Loucy (cell line): ENCODE results near the gene CCDC3.

Experiments used
- H2AFZ ChIP-seq: fragments of 200-600 bp; sonication (generic); 2 replicates; pipeline ENCODE4 v1.6.0; 2016; ENCODE audit warnings: antibody characterized with exemption, mild to moderate bottlenecking, low read length, moderate library complexity
- H3F3A ChIP-seq: fragments of 200-600 bp; 2 replicates; pipeline ENCODE4 v1.6.0; 2016; ENCODE audit warnings: antibody characterized with exemption, low read depth, mild to moderate bottlenecking
- H3K27me3 ChIP-seq: fragments of 200-600 bp; sonication (generic); 2 replicates; pipeline ENCODE4 v1.6.1; 2014; ENCODE audit warnings: low read length, mild to moderate bottlenecking; ENCODE audit not compliant: insufficient read depth, poor library complexity, severe bottlenecking
- H3K36me3 ChIP-seq: fragments of 200-600 bp; sonication (generic); 2 replicates; pipeline ENCODE4 v1.6.1; 2016; ENCODE audit warnings: low read length; ENCODE audit not compliant: insufficient read depth
- H3K4me1 ChIP-seq: fragments of 200-600 bp; sonication (generic); 2 replicates; pipeline ENCODE4 v1.5.1; 2014; ENCODE audit warnings: low read length, mild to moderate bottlenecking; ENCODE audit not compliant: insufficient read depth, poor library complexity, severe bottlenecking
- H3K4me2 ChIP-seq: fragments of 200-600 bp; sonication (generic); 2 replicates; pipeline ENCODE4 v1.6.0; 2014; ENCODE audit warnings: antibody characterized with exemption, low read length, low read depth, mild to moderate bottlenecking; ENCODE audit not compliant: poor library complexity, severe bottlenecking
- H3K4me3 ChIP-seq: fragments of 200-600 bp; sonication (generic); 2 replicates; pipeline ENCODE4 v1.5.1; 2014; ENCODE audit warnings: low read length, mild to moderate bottlenecking, mixed read lengths; ENCODE audit not compliant: poor library complexity, severe bottlenecking
- H3K79me2 ChIP-seq: fragments of 200-600 bp; sonication (generic); 2 replicates; pipeline ENCODE4 v1.6.1; 2014; ENCODE audit warnings: low read length; ENCODE audit not compliant: insufficient read depth
- H3K9ac ChIP-seq: fragments of 200-600 bp; sonication (generic); 2 replicates; pipeline ENCODE4 v1.6.0; 2014; ENCODE audit warnings: mild to moderate bottlenecking, low read depth, low read length, moderate library complexity; ENCODE audit not compliant: poor library complexity, severe bottlenecking
- H3K9me2 ChIP-seq: fragments of 200-600 bp; sonication (generic); replicated peaks from 2 replicates; pipeline ENCODE4 v1.6.1; 2016; ENCODE audit warnings: low read depth, low read length, mixed read lengths
- H3K9me3 ChIP-seq: fragments of 200-600 bp; sonication (generic); 2 replicates; pipeline ENCODE4 v1.6.1; 2014; ENCODE audit warnings: mild to moderate bottlenecking, antibody characterized with exemption, low read length, low read depth; ENCODE audit not compliant: insufficient read depth
- H4K20me1 ChIP-seq: fragments of 200-600 bp; sonication (generic); 2 replicates; pipeline ENCODE4 v1.6.0; 2014; ENCODE audit warnings: antibody characterized with exemption, low read length, mild to moderate bottlenecking; ENCODE audit not compliant: insufficient read depth, poor library complexity, severe bottlenecking
- EZH2phosphoT487 ChIP-seq: fragments of 200-600 bp; IDR thresholded peaks from 2 replicates; pipeline ENCODE4 v1.6.1; 2018; ENCODE audit warnings: antibody characterized with exemption, mild to moderate bottlenecking, moderate library complexity, borderline replicate concordance
- TF ChIP-seq, protein P1 (sequence below): fragments of 200-600 bp; sonication (generic); conservative IDR thresholded peaks from 2 replicates; pipeline ENCODE4 v1.5.1; 2014; ENCODE audit warnings: mild to moderate bottlenecking, antibody characterized with exemption, low read length

The CCDC3 gene

DNA sequence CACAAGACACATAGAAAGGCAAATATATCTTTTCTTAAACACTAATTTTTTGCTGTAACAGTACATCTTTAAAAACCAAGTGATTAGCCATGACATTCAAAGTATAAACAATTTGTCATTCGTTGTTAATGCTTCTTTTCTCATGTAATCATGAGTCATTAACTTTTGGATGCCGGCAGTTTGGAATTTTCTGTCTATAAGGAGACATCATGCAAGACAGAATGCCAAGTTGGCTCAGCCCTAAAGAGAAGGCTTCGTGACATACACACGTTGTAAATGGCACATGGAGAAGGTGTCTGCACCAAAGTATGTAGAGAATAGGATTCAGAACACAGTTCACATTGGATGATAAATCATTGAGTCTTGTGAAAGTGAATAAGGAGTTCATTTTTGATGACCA lies 35.9 kb downstream of the CCDC3 start:
- peaks cover 12% of the 10 kb centered on the region for H3K4me1 ChIP-seq
- H3K9me3 ChIP-seq: peaks cover 14% of the 10 kb centered on the region
- no peaks in the 10 kb centered on the region for H3K79me2 ChIP-seq
- H3K4me2 ChIP-seq: no peak overlapping the region
- no peaks in the 10 kb centered on the region for H3K27me3 ChIP-seq
- no peak overlapping the region for H2AFZ ChIP-seq
- TF ChIP-seq, protein P1, sequence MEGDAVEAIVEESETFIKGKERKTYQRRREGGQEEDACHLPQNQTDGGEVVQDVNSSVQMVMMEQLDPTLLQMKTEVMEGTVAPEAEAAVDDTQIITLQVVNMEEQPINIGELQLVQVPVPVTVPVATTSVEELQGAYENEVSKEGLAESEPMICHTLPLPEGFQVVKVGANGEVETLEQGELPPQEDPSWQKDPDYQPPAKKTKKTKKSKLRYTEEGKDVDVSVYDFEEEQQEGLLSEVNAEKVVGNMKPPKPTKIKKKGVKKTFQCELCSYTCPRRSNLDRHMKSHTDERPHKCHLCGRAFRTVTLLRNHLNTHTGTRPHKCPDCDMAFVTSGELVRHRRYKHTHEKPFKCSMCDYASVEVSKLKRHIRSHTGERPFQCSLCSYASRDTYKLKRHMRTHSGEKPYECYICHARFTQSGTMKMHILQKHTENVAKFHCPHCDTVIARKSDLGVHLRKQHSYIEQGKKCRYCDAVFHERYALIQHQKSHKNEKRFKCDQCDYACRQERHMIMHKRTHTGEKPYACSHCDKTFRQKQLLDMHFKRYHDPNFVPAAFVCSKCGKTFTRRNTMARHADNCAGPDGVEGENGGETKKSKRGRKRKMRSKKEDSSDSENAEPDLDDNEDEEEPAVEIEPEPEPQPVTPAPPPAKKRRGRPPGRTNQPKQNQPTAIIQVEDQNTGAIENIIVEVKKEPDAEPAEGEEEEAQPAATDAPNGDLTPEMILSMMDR: no peak
- TF ChIP-seq EZH2phosphoT487: no peak
- H3K36me3 ChIP-seq: no peaks in the 10 kb centered on the region
- H4K20me1 ChIP-seq: no peaks in the 10 kb centered on the region
- no peaks in the 10 kb centered on the region for H3F3A ChIP-seq
- no peaks in the 10 kb centered on the region for H3K9me2 ChIP-seq
- H3K9ac ChIP-seq: no peak overlapping the region
- no peak overlapping the region for H3K4me3 ChIP-seq

DNA sequence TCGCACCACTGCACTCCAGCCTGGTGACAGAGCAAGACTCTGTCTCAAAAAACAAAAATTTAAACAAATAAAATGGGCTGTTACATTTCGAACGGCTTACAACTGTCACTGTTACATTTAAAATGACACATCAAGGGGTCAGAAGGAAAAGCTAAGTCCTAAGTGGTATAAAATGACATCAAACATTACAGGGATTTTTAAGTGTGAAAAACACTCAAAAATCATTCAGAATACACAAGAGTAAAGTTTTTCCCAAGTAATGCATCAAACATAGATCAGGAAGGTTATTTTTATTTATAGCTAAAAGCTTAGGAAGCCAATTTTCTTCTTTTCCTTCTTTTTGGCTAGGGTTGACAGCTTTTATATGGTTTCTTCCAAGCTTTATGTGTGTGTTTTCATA lies 39.0 kb downstream of the CCDC3 start:
- peaks cover 8% of the 10 kb centered on the region; the same call in 1 of the 2 replicates for H3K9me3 ChIP-seq
- H2AFZ ChIP-seq: no peak overlapping the region
- H3K27me3 ChIP-seq: no peaks in the 10 kb centered on the region
- no peak overlapping the region for H3K4me3 ChIP-seq
- TF ChIP-seq, protein P1: no peak
- no peak for TF ChIP-seq EZH2phosphoT487
- no peaks in the 10 kb centered on the region for H3F3A ChIP-seq
- no peaks in the 10 kb centered on the region for H3K9me2 ChIP-seq
- H3K79me2 ChIP-seq: no peaks in the 10 kb centered on the region
- H3K4me1 ChIP-seq: no peaks in the 10 kb centered on the region
- no peak overlapping the region for H3K9ac ChIP-seq
- H3K36me3 ChIP-seq: no peaks in the 10 kb centered on the region
- no peak overlapping the region for H3K4me2 ChIP-seq
- H4K20me1 ChIP-seq: no peaks in the 10 kb centered on the region

DNA sequence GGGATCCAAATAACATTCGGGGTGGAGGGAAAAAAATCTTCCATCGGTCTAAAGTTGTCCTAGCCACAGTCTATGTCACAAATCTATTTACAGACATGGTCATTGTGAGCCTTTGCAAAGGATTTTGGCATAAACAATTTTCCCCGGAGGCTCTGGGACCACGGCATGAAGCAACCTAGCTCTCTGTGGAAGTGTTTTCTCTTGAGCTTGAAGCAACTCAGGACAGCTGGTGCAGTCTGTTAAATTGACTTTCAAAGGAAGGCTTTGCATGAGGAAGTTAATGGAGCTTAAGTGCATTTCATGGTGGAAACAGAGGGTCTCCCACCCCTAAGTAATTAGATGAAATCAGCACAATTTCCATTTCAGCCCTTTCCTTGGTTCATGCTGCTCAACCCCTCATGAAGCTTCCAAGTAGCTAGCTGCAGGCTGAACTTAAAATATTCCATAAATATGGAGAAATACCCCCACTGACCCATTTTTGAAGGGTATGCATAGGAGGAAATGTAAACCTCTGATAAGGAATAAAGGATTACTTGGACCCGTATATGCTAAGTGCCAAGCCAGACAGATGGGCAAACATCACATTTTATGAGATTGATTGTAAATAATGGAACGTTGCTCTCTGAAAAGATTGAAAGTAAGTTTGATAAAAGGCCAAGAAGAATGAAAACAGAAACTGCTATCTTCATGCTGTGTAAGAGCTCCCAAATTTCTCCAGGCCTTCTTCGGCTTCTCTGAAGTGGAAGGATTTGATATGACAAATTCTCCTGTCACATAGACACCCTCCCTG lies 39.9 kb downstream of the CCDC3 start:
- no peak for TF ChIP-seq EZH2phosphoT487
- TF ChIP-seq, protein P1: no peak
- H3K27me3 ChIP-seq: no peaks in the 10 kb centered on the region
- H3K9me2 ChIP-seq: no peaks in the 10 kb centered on the region
- no peaks in the 10 kb centered on the region for H4K20me1 ChIP-seq
- H3K79me2 ChIP-seq: no peaks in the 10 kb centered on the region
- peaks cover 2% of the 10 kb centered on the region; the same call in 1 of the 2 replicates for H3K9me3 ChIP-seq
- no peak overlapping the region for H3K9ac ChIP-seq
- H2AFZ ChIP-seq: no peak overlapping the region
- H3K4me3 ChIP-seq: no peak overlapping the region
- H3K4me1 ChIP-seq: no peaks in the 10 kb centered on the region
- H3F3A ChIP-seq: no peaks in the 10 kb centered on the region
- H3K36me3 ChIP-seq: no peaks in the 10 kb centered on the region
- H3K4me2 ChIP-seq: no peak overlapping the region
